PC-3 (cell line): ENCODE data around the gene ZNF346. TPM values are rescaled to one million over a fixed set of nuclear protein-coding genes. Genes with fewer than 3 reads are reported as not detected.

Experiments used
- ATAC-seq: fragments of 200-7000 bp; cut with Tn5 transposase; 2 replicates; pipeline ENCODE4 v1.9.1; 2020; ENCODE audit warnings: mild to moderate bottlenecking, moderate library complexity
- BruUV-seq: library from RNA; stranded (reverse); fragments of 400-500 nt; replicated peaks from 2 replicates; lab custom pipeline; 2021; lab: Mats Ljungman, UMichigan
- CTCF ChIA-PET: fragments of 300-600 bp; sonication (Branson Sonifier 250); formaldehyde crosslinking; loops from one replicate; lab custom pipeline; 2022; ENCODE audit warnings: antibody characterized with exemption; lab: Charles Lee
- POLR2A ChIA-PET: fragments of 300-600 bp; sonication (Branson Sonifier 250); formaldehyde crosslinking; loops from one replicate; lab custom pipeline; 2022; ENCODE audit warnings: antibody characterized with exemption; ENCODE audit not compliant: unreplicated experiment; lab: Charles Lee
- DNase-seq: peaks from one replicate; pipeline ENCODE4 v3.0.0-alpha.2; 2015
- H2AFZ ChIP-seq: fragments of 300-600 bp; sonication (generic); 2 replicates; pipeline ENCODE4 v1.6.0; 2016; ENCODE audit warnings: antibody characterized with exemption, low read length
- H3F3A ChIP-seq: fragments of 300-600 bp; sonication (generic); one replicate; pipeline ENCODE4 v1.6.0; 2017; ENCODE audit warnings: antibody characterized with exemption, low read length, control low read depth, mild to moderate bottlenecking; ENCODE audit not compliant: unreplicated experiment
- H3K27ac ChIP-seq: fragments of 300-600 bp; sonication (generic); 2 replicates; pipeline ENCODE4 v1.5.1; 2016; ENCODE audit warnings: mild to moderate bottlenecking, low read length
- H3K27me3 ChIP-seq: fragments of 300-600 bp; sonication (generic); 2 replicates; pipeline ENCODE4 v1.6.1; 2016; ENCODE audit warnings: low read length, mixed read lengths
- H3K36me3 ChIP-seq: fragments of 300-600 bp; sonication (generic); 2 replicates; pipeline ENCODE4 v1.6.1; 2016; ENCODE audit warnings: low read depth, mixed run types, low read length, mixed read lengths
- H3K4me1 ChIP-seq: fragments of 300-600 bp; sonication (generic); 2 replicates; pipeline ENCODE4 v1.5.1; 2016; ENCODE audit warnings: low read length; ENCODE audit not compliant: insufficient read depth
- H3K4me2 ChIP-seq: fragments of 300-600 bp; sonication (generic); 2 replicates; pipeline ENCODE4 v1.6.0; 2016; ENCODE audit warnings: low read length
- H3K4me3 ChIP-seq: fragments of 300-600 bp; sonication (generic); 2 replicates; pipeline ENCODE4 v1.5.1; 2016; ENCODE audit warnings: mild to moderate bottlenecking, low read length, mixed read lengths
- H3K79me2 ChIP-seq: fragments of 300-600 bp; sonication (generic); 2 replicates; pipeline ENCODE4 v1.6.1; 2017; ENCODE audit warnings: low read length, mixed read lengths
- H3K9ac ChIP-seq: fragments of 300-600 bp; sonication (generic); 2 replicates; pipeline ENCODE4 v1.6.0; 2016; ENCODE audit warnings: mild to moderate bottlenecking, low read length
- H3K9me2 ChIP-seq: fragments of 300-600 bp; sonication (generic); replicated peaks from 2 replicates; pipeline ENCODE4 v1.6.1; 2016; ENCODE audit warnings: mixed run types, low read length, mixed read lengths
- H3K9me3 ChIP-seq: fragments of 300-600 bp; sonication (generic); 2 replicates; pipeline ENCODE4 v1.6.1; 2016; ENCODE audit warnings: low read length, mixed read lengths
- H4K20me1 ChIP-seq: fragments of 300-600 bp; sonication (generic); 2 replicates; pipeline ENCODE4 v1.6.1; 2016; ENCODE audit warnings: low read length, mixed read lengths
- CTCF ChIP-seq: fragments of 300-600 bp; sonication (generic); conservative IDR thresholded peaks from 2 replicates; pipeline ENCODE4 v1.5.1; 2017; ENCODE audit warnings: antibody characterized with exemption, low read depth, mild to moderate bottlenecking, low read length
- EZH2 ChIP-seq: fragments of 300-600 bp; sonication (generic); IDR thresholded peaks from one replicate; pipeline ENCODE4 v1.6.1; 2017; ENCODE audit warnings: antibody characterized with exemption, mild to moderate bottlenecking, low read length; ENCODE audit not compliant: unreplicated experiment
- EZH2phosphoT487 ChIP-seq: fragments of 300-600 bp; sonication (generic); IDR thresholded peaks from 2 replicates; pipeline ENCODE4 v1.6.1; 2018; ENCODE audit warnings: mild to moderate bottlenecking, antibody characterized with exemption, low read length, borderline replicate concordance
- intact Hi-C: fragments of 100-400 bp; cut with micrococcal nuclease; formaldehyde crosslinking; loops from 2 replicates; pipeline ENCODE4 v1.9.0; 2023
- total RNA-seq: library from RNA; depleted of rRNA; stranded (reverse); fragments of >200 nt; gene quantifications from 2 replicates; pipeline ENCODE4 v1.2.3, GENCODE V29; 2014

ZNF346 gene
- total RNA-seq, 1 experiment from 2014 or later: 38.9 TPM

GRCh38 chr5:177113566-177114424, 91.3 kb downstream of the ZNF346 start:
- Histone ChIP-seq H3K4me2 (no peak overlapping the region), H2AFZ (peak overlapping the region; percentile 43; the same call in 1 of the 2 replicates), H3K27ac (no peak overlapping the region), H3K4me1 (no peaks in the 10 kb centered on the region), H4K20me1 (no peaks in the 10 kb centered on the region), H3K9ac (no peak overlapping the region), H3K36me3 (no peaks in the 10 kb centered on the region), H3F3A (no peaks in the 10 kb centered on the region), H3K9me3 (no peaks in the 10 kb centered on the region), H3K9me2 (no peaks in the 10 kb centered on the region), H3K4me3 (no peak overlapping the region), H3K27me3 (no peaks in the 10 kb centered on the region), H3K79me2 (no peaks in the 10 kb centered on the region)
- intact Hi-C loops: loop anchor here (1.0 to 5.0 kb wide), 5 partner anchors 17 to 456 kb away; no protein-coding TSS in a partner anchor
- TF ChIP-seq CTCF: peak; percentile 98
- no peak for TF ChIP-seq EZH2
- CTCF ChIA-PET: interaction anchor here (0.6 to 1.1 kb wide), 4 partner anchors 22 to 204 kb away, joined by 3 to 8 read pairs (median 6); no protein-coding TSS in a partner anchor
- POLR2A ChIA-PET: no interaction called here
- BruUV-seq: no TSS peak
- DNase-seq: peak; percentile 89
- peak; percentile 77 for ATAC-seq

GRCh38 chr5:177116631-177117373, 94.3 kb downstream of the ZNF346 start:
- Histone ChIP-seq H3K4me2 (no peak overlapping the region), H3K27me3 (no peaks in the 10 kb centered on the region), H3K4me1 (no peaks in the 10 kb centered on the region), H3K27ac (no peak overlapping the region), H4K20me1 (no peaks in the 10 kb centered on the region), H3F3A (no peaks in the 10 kb centered on the region), H3K9ac (no peak overlapping the region), H3K36me3 (no peaks in the 10 kb centered on the region), H3K79me2 (no peaks in the 10 kb centered on the region), H3K9me3 (no peaks in the 10 kb centered on the region), H2AFZ (no peak overlapping the region), H3K9me2 (no peaks in the 10 kb centered on the region), H3K4me3 (no peak overlapping the region)
- TF ChIP-seq EZH2phosphoT487: no peak
- no peak for TF ChIP-seq CTCF
- no peak for TF ChIP-seq EZH2
- POLR2A ChIA-PET: no interaction called here
- DNase-seq (no peak), ATAC-seq (no peak)
- intact Hi-C loops: no loop called here
- BruUV-seq: no TSS peak
- CTCF ChIA-PET: no interaction called here
